ENCODE measurements around the gene KCNG4.

DNA sequence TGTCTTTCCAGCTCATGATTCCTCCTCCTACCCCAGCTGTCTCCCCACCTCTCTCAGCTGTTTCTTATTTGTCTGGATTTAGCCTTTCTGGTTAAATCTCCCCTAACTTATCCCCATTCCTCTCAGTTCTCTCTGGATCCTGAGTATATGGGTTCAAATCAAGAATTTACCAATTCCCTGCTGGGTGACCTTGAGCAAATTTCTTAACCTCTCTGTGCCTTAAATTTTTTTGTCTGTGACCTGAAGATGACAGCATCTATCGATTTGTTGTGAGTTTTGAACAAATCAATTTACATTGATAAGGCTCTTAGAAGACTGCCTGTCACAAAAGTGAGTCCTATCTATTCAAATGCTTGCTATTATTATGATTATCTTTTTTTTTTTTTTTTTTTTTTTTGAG, 2.0 kb upstream of the KCNG4 start:
- TF ChIP-seq, protein P1, sequence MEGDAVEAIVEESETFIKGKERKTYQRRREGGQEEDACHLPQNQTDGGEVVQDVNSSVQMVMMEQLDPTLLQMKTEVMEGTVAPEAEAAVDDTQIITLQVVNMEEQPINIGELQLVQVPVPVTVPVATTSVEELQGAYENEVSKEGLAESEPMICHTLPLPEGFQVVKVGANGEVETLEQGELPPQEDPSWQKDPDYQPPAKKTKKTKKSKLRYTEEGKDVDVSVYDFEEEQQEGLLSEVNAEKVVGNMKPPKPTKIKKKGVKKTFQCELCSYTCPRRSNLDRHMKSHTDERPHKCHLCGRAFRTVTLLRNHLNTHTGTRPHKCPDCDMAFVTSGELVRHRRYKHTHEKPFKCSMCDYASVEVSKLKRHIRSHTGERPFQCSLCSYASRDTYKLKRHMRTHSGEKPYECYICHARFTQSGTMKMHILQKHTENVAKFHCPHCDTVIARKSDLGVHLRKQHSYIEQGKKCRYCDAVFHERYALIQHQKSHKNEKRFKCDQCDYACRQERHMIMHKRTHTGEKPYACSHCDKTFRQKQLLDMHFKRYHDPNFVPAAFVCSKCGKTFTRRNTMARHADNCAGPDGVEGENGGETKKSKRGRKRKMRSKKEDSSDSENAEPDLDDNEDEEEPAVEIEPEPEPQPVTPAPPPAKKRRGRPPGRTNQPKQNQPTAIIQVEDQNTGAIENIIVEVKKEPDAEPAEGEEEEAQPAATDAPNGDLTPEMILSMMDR (conservative IDR thresholded peaks at IDR 0.05 in 1 of 2, IDR thresholded peaks at IDR 0.05 in 1 of 2; ENCODE audit: low read depth in 1 of 2, low read length in 2 of 2): no peak
- no peak for TF ChIP-seq EZH2 (IDR thresholded peaks at IDR 0.05; ENCODE audit: low read length, missing control alignments)

All from fibroblast of lung (primary cell).